Neural progenitor cell (in vitro differentiated cells): ENCODE results near the gene FILIP1.

Source experiments
- EZH2 ChIP-seq: fragments of 200-600 bp; sonication (generic); IDR thresholded peaks from 2 replicates; pipeline ENCODE4 v1.6.1; 2017; ENCODE audit warnings: antibody characterized with exemption, mild to moderate bottlenecking, moderate library complexity
- TF ChIP-seq, protein P1 (sequence below): fragments of 200-600 bp; sonication (generic); IDR thresholded peaks from 2 replicates; pipeline ENCODE4 v1.5.1; 2017; ENCODE audit warnings: antibody characterized with exemption, mild to moderate bottlenecking

DNA sequence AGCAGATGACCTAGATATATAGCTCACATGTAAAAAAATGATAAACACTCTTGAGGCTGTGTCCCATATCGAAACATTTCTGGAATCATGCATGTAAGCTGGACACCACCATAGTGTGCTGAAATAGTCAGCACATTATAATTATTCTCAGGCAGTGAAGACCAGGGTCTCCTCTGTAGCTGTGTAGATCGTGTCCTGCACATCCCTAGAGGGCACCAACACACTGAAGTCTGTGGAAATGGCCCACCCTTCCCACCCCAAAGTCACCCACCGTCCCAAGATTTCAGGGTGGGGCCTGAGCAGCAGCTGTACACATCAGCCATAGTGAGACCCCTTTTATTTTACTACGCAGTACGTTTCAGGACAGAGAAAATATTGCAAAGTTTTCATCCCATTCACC, 188.0 kb downstream of the FILIP1 start:
- TF ChIP-seq, protein P1, sequence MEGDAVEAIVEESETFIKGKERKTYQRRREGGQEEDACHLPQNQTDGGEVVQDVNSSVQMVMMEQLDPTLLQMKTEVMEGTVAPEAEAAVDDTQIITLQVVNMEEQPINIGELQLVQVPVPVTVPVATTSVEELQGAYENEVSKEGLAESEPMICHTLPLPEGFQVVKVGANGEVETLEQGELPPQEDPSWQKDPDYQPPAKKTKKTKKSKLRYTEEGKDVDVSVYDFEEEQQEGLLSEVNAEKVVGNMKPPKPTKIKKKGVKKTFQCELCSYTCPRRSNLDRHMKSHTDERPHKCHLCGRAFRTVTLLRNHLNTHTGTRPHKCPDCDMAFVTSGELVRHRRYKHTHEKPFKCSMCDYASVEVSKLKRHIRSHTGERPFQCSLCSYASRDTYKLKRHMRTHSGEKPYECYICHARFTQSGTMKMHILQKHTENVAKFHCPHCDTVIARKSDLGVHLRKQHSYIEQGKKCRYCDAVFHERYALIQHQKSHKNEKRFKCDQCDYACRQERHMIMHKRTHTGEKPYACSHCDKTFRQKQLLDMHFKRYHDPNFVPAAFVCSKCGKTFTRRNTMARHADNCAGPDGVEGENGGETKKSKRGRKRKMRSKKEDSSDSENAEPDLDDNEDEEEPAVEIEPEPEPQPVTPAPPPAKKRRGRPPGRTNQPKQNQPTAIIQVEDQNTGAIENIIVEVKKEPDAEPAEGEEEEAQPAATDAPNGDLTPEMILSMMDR: peak; percentile 19
- no peak for TF ChIP-seq EZH2
